PC-3 (cell line): ENCODE measurements around the gene MLEC. TPM values are rescaled to one million over a fixed set of nuclear protein-coding genes. Genes with fewer than 3 reads are reported as not detected.

Experiments
- ATAC-seq: fragments of 200-7000 bp; cut with Tn5 transposase; 2 replicates; pipeline ENCODE4 v1.9.1; 2020; ENCODE audit warnings: mild to moderate bottlenecking, moderate library complexity
- BruUV-seq: library from RNA; stranded (reverse); fragments of 400-500 nt; replicated peaks from 2 replicates; lab custom pipeline; 2021; lab: Mats Ljungman, UMichigan
- CTCF ChIA-PET: fragments of 300-600 bp; sonication (Branson Sonifier 250); formaldehyde crosslinking; loops from one replicate; lab custom pipeline; 2022; ENCODE audit warnings: antibody characterized with exemption; lab: Charles Lee
- POLR2A ChIA-PET: fragments of 300-600 bp; sonication (Branson Sonifier 250); formaldehyde crosslinking; loops from one replicate; lab custom pipeline; 2022; ENCODE audit warnings: antibody characterized with exemption; ENCODE audit not compliant: unreplicated experiment; lab: Charles Lee
- DNase-seq: peaks from one replicate; pipeline ENCODE4 v3.0.0-alpha.2; 2015
- H2AFZ ChIP-seq: fragments of 300-600 bp; sonication (generic); 2 replicates; pipeline ENCODE4 v1.6.0; 2016; ENCODE audit warnings: antibody characterized with exemption, low read length
- H3F3A ChIP-seq: fragments of 300-600 bp; sonication (generic); one replicate; pipeline ENCODE4 v1.6.0; 2017; ENCODE audit warnings: antibody characterized with exemption, low read length, control low read depth, mild to moderate bottlenecking; ENCODE audit not compliant: unreplicated experiment
- H3K27ac ChIP-seq: fragments of 300-600 bp; sonication (generic); 2 replicates; pipeline ENCODE4 v1.5.1; 2016; ENCODE audit warnings: mild to moderate bottlenecking, low read length
- H3K27me3 ChIP-seq: fragments of 300-600 bp; sonication (generic); 2 replicates; pipeline ENCODE4 v1.6.1; 2016; ENCODE audit warnings: low read length, mixed read lengths
- H3K36me3 ChIP-seq: fragments of 300-600 bp; sonication (generic); 2 replicates; pipeline ENCODE4 v1.6.1; 2016; ENCODE audit warnings: low read depth, mixed run types, low read length, mixed read lengths
- H3K4me1 ChIP-seq: fragments of 300-600 bp; sonication (generic); 2 replicates; pipeline ENCODE4 v1.5.1; 2016; ENCODE audit warnings: low read length; ENCODE audit not compliant: insufficient read depth
- H3K4me2 ChIP-seq: fragments of 300-600 bp; sonication (generic); 2 replicates; pipeline ENCODE4 v1.6.0; 2016; ENCODE audit warnings: low read length
- H3K4me3 ChIP-seq: fragments of 300-600 bp; sonication (generic); 2 replicates; pipeline ENCODE4 v1.5.1; 2016; ENCODE audit warnings: mild to moderate bottlenecking, low read length, mixed read lengths
- H3K79me2 ChIP-seq: fragments of 300-600 bp; sonication (generic); 2 replicates; pipeline ENCODE4 v1.6.1; 2017; ENCODE audit warnings: low read length, mixed read lengths
- H3K9ac ChIP-seq: fragments of 300-600 bp; sonication (generic); 2 replicates; pipeline ENCODE4 v1.6.0; 2016; ENCODE audit warnings: mild to moderate bottlenecking, low read length
- H3K9me2 ChIP-seq: fragments of 300-600 bp; sonication (generic); replicated peaks from 2 replicates; pipeline ENCODE4 v1.6.1; 2016; ENCODE audit warnings: mixed run types, low read length, mixed read lengths
- H3K9me3 ChIP-seq: fragments of 300-600 bp; sonication (generic); 2 replicates; pipeline ENCODE4 v1.6.1; 2016; ENCODE audit warnings: low read length, mixed read lengths
- H4K20me1 ChIP-seq: fragments of 300-600 bp; sonication (generic); 2 replicates; pipeline ENCODE4 v1.6.1; 2016; ENCODE audit warnings: low read length, mixed read lengths
- CTCF ChIP-seq: fragments of 300-600 bp; sonication (generic); conservative IDR thresholded peaks from 2 replicates; pipeline ENCODE4 v1.5.1; 2017; ENCODE audit warnings: antibody characterized with exemption, low read depth, mild to moderate bottlenecking, low read length
- EZH2 ChIP-seq: fragments of 300-600 bp; sonication (generic); IDR thresholded peaks from one replicate; pipeline ENCODE4 v1.6.1; 2017; ENCODE audit warnings: antibody characterized with exemption, mild to moderate bottlenecking, low read length; ENCODE audit not compliant: unreplicated experiment
- EZH2phosphoT487 ChIP-seq: fragments of 300-600 bp; sonication (generic); IDR thresholded peaks from 2 replicates; pipeline ENCODE4 v1.6.1; 2018; ENCODE audit warnings: mild to moderate bottlenecking, antibody characterized with exemption, low read length, borderline replicate concordance
- intact Hi-C: fragments of 100-400 bp; cut with micrococcal nuclease; formaldehyde crosslinking; loops from 2 replicates; pipeline ENCODE4 v1.9.0; 2023
- total RNA-seq: library from RNA; depleted of rRNA; stranded (reverse); fragments of >200 nt; gene quantifications from 2 replicates; pipeline ENCODE4 v1.2.3, GENCODE V29; 2014

Gene MLEC
- total RNA-seq, 1 experiment from 2014 or later: 158 TPM

GRCh38 chr12:120721866-120722265, 34.9 kb downstream of the MLEC start:
- Histone ChIP-seq H3K9ac (no peak overlapping the region), H3K27me3 (no peaks in the 10 kb centered on the region), H3F3A (no peaks in the 10 kb centered on the region), H3K9me2 (no peaks in the 10 kb centered on the region), H3K27ac (no peak overlapping the region), H3K36me3 (peaks cover 46% of the 10 kb centered on the region), H3K9me3 (no peaks in the 10 kb centered on the region), H3K4me3 (no peak overlapping the region), H4K20me1 (no peaks in the 10 kb centered on the region), H2AFZ (no peak overlapping the region), H3K79me2 (no peaks in the 10 kb centered on the region), H3K4me2 (no peak overlapping the region), H3K4me1 (peaks cover 15% of the 10 kb centered on the region)
- ChIA-PET CTCF (no interaction called here), POLR2A (no interaction called here)
- BruUV-seq: no TSS peak
- no peak for TF ChIP-seq EZH2phosphoT487
- no peak for TF ChIP-seq EZH2
- no peak for TF ChIP-seq CTCF
- intact Hi-C loops: no loop called here
- DNase-seq (no peak), ATAC-seq (no peak)

- H3K79me2 ChIP-seq: no peaks in the 10 kb centered on the region
- no peak overlapping the region for H2AFZ ChIP-seq
- H3K4me2 ChIP-seq: no peak overlapping the region
- no peaks in the 10 kb centered on the region for H3K9me2 ChIP-seq
- H3K4me3 ChIP-seq: no peak overlapping the region
- H3F3A ChIP-seq: no peaks in the 10 kb centered on the region
- CTCF ChIA-PET: no interaction called here
- H3K4me1 ChIP-seq: peaks cover 15% of the 10 kb centered on the region
- no peaks in the 10 kb centered on the region for H3K9me3 ChIP-seq
- no TSS peak for BruUV-seq
- H4K20me1 ChIP-seq: no peaks in the 10 kb centered on the region
- H3K27ac ChIP-seq: no peak overlapping the region
- ATAC-seq: no peak
- H3K36me3 ChIP-seq: peaks cover 46% of the 10 kb centered on the region
- no peak for TF ChIP-seq EZH2phosphoT487
- no peak for TF ChIP-seq EZH2
- TF ChIP-seq CTCF: no peak
- intact Hi-C loops: no loop called here
- POLR2A ChIA-PET: no interaction called here
- H3K9ac ChIP-seq: no peak overlapping the region
- no peak for DNase-seq
- no peaks in the 10 kb centered on the region for H3K27me3 ChIP-seq
These were observed 35.8 kb downstream of the MLEC start for GRCh38 chr12:120722784-120723183.

GRCh38 chr12:120724720-120725119, 37.8 kb downstream of the MLEC start:
- no peaks in the 10 kb centered on the region for H3F3A ChIP-seq
- DNase-seq: no peak
- H3K4me1 ChIP-seq: peaks cover 15% of the 10 kb centered on the region
- H3K4me3 ChIP-seq: no peak overlapping the region
- H3K4me2 ChIP-seq: no peak overlapping the region
- no peak overlapping the region for H3K27ac ChIP-seq
- intact Hi-C loops: no loop called here
- ChIA-PET POLR2A (no interaction called here), CTCF (no interaction called here)
- no peaks in the 10 kb centered on the region for H3K79me2 ChIP-seq
- H3K9me3 ChIP-seq: no peaks in the 10 kb centered on the region
- H3K9me2 ChIP-seq: no peaks in the 10 kb centered on the region
- TF ChIP-seq EZH2phosphoT487 (no peak), EZH2 (no peak), CTCF (no peak)
- no peak for ATAC-seq
- no peak overlapping the region for H3K9ac ChIP-seq
- H2AFZ ChIP-seq: no peak overlapping the region
- H3K27me3 ChIP-seq: no peaks in the 10 kb centered on the region
- no TSS peak for BruUV-seq
- peaks cover 32% of the 10 kb centered on the region for H3K36me3 ChIP-seq
- no peaks in the 10 kb centered on the region for H4K20me1 ChIP-seq
